Smooth muscle cell (in vitro differentiated cells): Measurements from ENCODE around the gene ANO4. TPM values are rescaled to one million over a fixed set of nuclear protein-coding genes. Genes with fewer than 3 reads are reported as not detected.

ENCODE experiments used
- DNase-seq: peaks from one replicate; lab custom pipeline; 2025; ENCODE audit not compliant: unreplicated experiment; lab: John Stamatoyannopoulos, UW
- H2AFZ ChIP-seq: fragments of 200-600 bp; sonication (generic); 2 replicates; pipeline ENCODE4 v1.6.0; 2016; ENCODE audit warnings: antibody characterized with exemption, low read depth, mild to moderate bottlenecking
- H3F3A ChIP-seq: fragments of 200-600 bp; sonication (generic); 2 replicates; pipeline ENCODE4 v1.6.0; 2017; ENCODE audit warnings: antibody characterized with exemption, low read depth
- H3K27ac ChIP-seq: fragments of 200-600 bp; sonication (generic); 2 replicates; pipeline ENCODE4 v1.5.1; 2016; ENCODE audit warnings: low read depth, mild to moderate bottlenecking
- H3K27me3 ChIP-seq: fragments of 200-600 bp; sonication (generic); 2 replicates; pipeline ENCODE4 v1.6.1; 2016; ENCODE audit warnings: low read depth, mild to moderate bottlenecking
- H3K36me3 ChIP-seq: fragments of 200-600 bp; sonication (generic); 2 replicates; pipeline ENCODE4 v1.5.1; 2016; ENCODE audit warnings: low read depth
- H3K4me1 ChIP-seq: fragments of 200-600 bp; sonication (generic); 2 replicates; pipeline ENCODE4 v1.5.1; 2016; ENCODE audit warnings: low read depth
- H3K4me2 ChIP-seq: fragments of 200-600 bp; sonication (generic); 2 replicates; pipeline ENCODE4 v1.6.0; 2016; ENCODE audit warnings: mild to moderate bottlenecking
- H3K4me3 ChIP-seq: fragments of 200-600 bp; sonication (generic); 2 replicates; pipeline ENCODE4 v1.5.1; 2016; ENCODE audit warnings: mild to moderate bottlenecking
- H3K79me2 ChIP-seq: fragments of 200-600 bp; sonication (generic); 2 replicates; pipeline ENCODE4 v1.6.0; 2016; ENCODE audit warnings: low read depth, mild to moderate bottlenecking
- H3K9ac ChIP-seq: fragments of 200-600 bp; sonication (generic); 2 replicates; pipeline ENCODE4 v1.6.0; 2016; ENCODE audit warnings: low read depth
- H3K9me3 ChIP-seq: fragments of 200-600 bp; sonication (generic); replicated peaks from 2 replicates; pipeline ENCODE4 v1.5.1; 2016; ENCODE audit warnings: low read depth
- H4K20me1 ChIP-seq: fragments of 200-600 bp; sonication (generic); 2 replicates; pipeline ENCODE4 v1.6.0; 2016; ENCODE audit warnings: low read depth
- CTCF ChIP-seq: fragments of 200-600 bp; sonication (generic); IDR thresholded peaks from 2 replicates; pipeline ENCODE4 v1.5.1; 2017; ENCODE audit warnings: borderline replicate concordance, mild to moderate bottlenecking, antibody characterized with exemption; ENCODE audit not compliant: insufficient read depth, poor library complexity, severe bottlenecking
- WGBS: methylation state at CpG from one replicate; pipeline ENCODE4 v1.1.7; 2016; ENCODE audit warnings: low lambda C conversion rate; 5-methylcytosine and 5-hydroxymethylcytosine counted together
- polyA plus RNA-seq: library from polyadenylated mRNA; unstranded; fragments of >200 nt; fragmentation: Nextera tagmentation; extraction: Ambion mirVana; gene quantifications from 2 replicates; pipeline ENCODE4 v1.2.1, GENCODE V29; 2016
- total RNA-seq: library from RNA; depleted of rRNA; stranded (reverse); fragments of >200 nt; gene quantifications from 2 replicates; pipeline ENCODE4 v1.2.3, GENCODE V29; 2014

ANO4 gene
- total and polyA plus RNA-seq, 2 experiments from 2014 or later: 27.3 to 51.7 TPM

GRCh38 chr12:101097829-101098580 is 303.4 kb downstream of the ANO4 start:
- H3K4me1 ChIP-seq: no peaks in the 10 kb centered on the region
- H3K9ac ChIP-seq: no peak overlapping the region
- no peaks in the 10 kb centered on the region for H3K27me3 ChIP-seq
- no peak for DNase-seq
- H3K4me3 ChIP-seq: no peak overlapping the region
- WGBS: 95% methylated on average over 5 of the region's 5 CpGs
- H3K36me3 ChIP-seq: peaks cover 4% of the 10 kb centered on the region
- no peaks in the 10 kb centered on the region for H4K20me1 ChIP-seq
- TF ChIP-seq CTCF: no peak
- no peaks in the 10 kb centered on the region for H3K9me3 ChIP-seq
- no peak overlapping the region for H3K4me2 ChIP-seq
- H3F3A ChIP-seq: no peaks in the 10 kb centered on the region
- H2AFZ ChIP-seq: no peak overlapping the region
- no peak overlapping the region for H3K27ac ChIP-seq
- H3K79me2 ChIP-seq: no peaks in the 10 kb centered on the region

- no peaks in the 10 kb centered on the region for H3K79me2 ChIP-seq
- no peaks in the 10 kb centered on the region for H3K36me3 ChIP-seq
- H3K4me1 ChIP-seq: no peaks in the 10 kb centered on the region
- DNase-seq: no peak
- H3K4me3 ChIP-seq: no peak overlapping the region
- WGBS: 96% methylated on average over 4 of the region's 4 CpGs
- no peak overlapping the region for H3K27ac ChIP-seq
- no peak overlapping the region for H3K4me2 ChIP-seq
- no peak overlapping the region for H3K9ac ChIP-seq
- TF ChIP-seq CTCF: no peak
- no peaks in the 10 kb centered on the region for H3K9me3 ChIP-seq
- H4K20me1 ChIP-seq: no peaks in the 10 kb centered on the region
- H3K27me3 ChIP-seq: no peaks in the 10 kb centered on the region
- no peaks in the 10 kb centered on the region for H3F3A ChIP-seq
- H2AFZ ChIP-seq: no peak overlapping the region
These were observed 312.6 kb downstream of the ANO4 start for GRCh38 chr12:101107032-101107763.

GRCh38 chr12:101108130-101108529 is 313.6 kb downstream of the ANO4 start:
- Histone ChIP-seq H2AFZ (no peak overlapping the region), H3K9ac (no peak overlapping the region), H3K79me2 (no peaks in the 10 kb centered on the region), H3F3A (no peaks in the 10 kb centered on the region), H3K4me3 (no peak overlapping the region), H3K4me2 (no peak overlapping the region), H3K9me3 (no peaks in the 10 kb centered on the region), H3K27ac (no peak overlapping the region), H4K20me1 (no peaks in the 10 kb centered on the region), H3K27me3 (no peaks in the 10 kb centered on the region), H3K36me3 (no peaks in the 10 kb centered on the region), H3K4me1 (no peaks in the 10 kb centered on the region)
- TF ChIP-seq CTCF: no peak
- DNase-seq: no peak
- 93% methylated on average over 5 of the region's 5 CpGs for WGBS
